Esophagus (tissue), 2 donors: ENCODE results near the gene THTPA. TPM values are rescaled to one million over a fixed set of nuclear protein-coding genes. Genes with fewer than 3 reads are reported as not detected.
A peak's percentile ranks its signal among the peaks of the same experiment; 100 is the strongest.

ENCODE experiments used
- H3K27ac ChIP-seq, 2 donors: one replicate each; pipeline ENCODE4 v1.5.1; 2013; ENCODE audit warnings: low read depth in 2 of 2, mild to moderate bottlenecking in 2 of 2, inconsistent platforms in 1 of 2, low read length in 1 of 2, moderate library complexity in 1 of 2
- H3K27me3 ChIP-seq, 2 donors: one replicate each; pipeline ENCODE4 v1.6.1; 2013; ENCODE audit warnings: low read length in 2 of 2, control low read depth in 1 of 2, mild to moderate bottlenecking in 1 of 2; ENCODE audit not compliant: insufficient read depth in 2 of 2, control insufficient read depth in 1 of 2
- H3K36me3 ChIP-seq, 2 donors: one replicate each; pipeline ENCODE4 v1.6.1; 2013; ENCODE audit warnings: low read length in 1 of 2; ENCODE audit not compliant: control insufficient read depth in 2 of 2, insufficient read depth in 2 of 2
- H3K4me1 ChIP-seq, 2 donors: one replicate each; pipeline ENCODE4 v1.6.1; 2013; ENCODE audit warnings: low read length in 1 of 2; ENCODE audit not compliant: control insufficient read depth in 2 of 2, insufficient read depth in 2 of 2
- H3K4me3 ChIP-seq, 2 donors: one replicate each; pipeline ENCODE4 v1.5.1; 2013; ENCODE audit warnings: low read length in 2 of 2, mild to moderate bottlenecking in 2 of 2, low read depth in 1 of 2, moderate library complexity in 1 of 2
- H3K9me3 ChIP-seq, 2 donors: one replicate each; pipeline ENCODE4 v1.6.1; 2013; ENCODE audit warnings: mild to moderate bottlenecking in 2 of 2, low read depth in 1 of 2, low read length in 1 of 2, moderate library complexity in 1 of 2; ENCODE audit not compliant: control insufficient read depth in 2 of 2, insufficient read depth in 1 of 2
- WGBS, 2 donors: extraction: QIAGEN DNeasy Blood & Tissue Kit; methylation state at CpG; one replicate each; pipeline ENCODE4 v1.1.7; 2013; 5-methylcytosine and 5-hydroxymethylcytosine counted together
- polyA plus RNA-seq, 2 donors: library from polyadenylated mRNA; stranded (reverse); fragments of 200-250 nt; gene quantifications; one replicate each; pipeline ENCODE4 v1.2.3, GENCODE V29; 2013
- donor health status: healthy with polysubstance abuse.
- donor health status: Bipolar disorder and iron deficiency.

THTPA gene
- polyA plus RNA-seq, 2 donors: 7.8 to 8.3 TPM

DNA sequence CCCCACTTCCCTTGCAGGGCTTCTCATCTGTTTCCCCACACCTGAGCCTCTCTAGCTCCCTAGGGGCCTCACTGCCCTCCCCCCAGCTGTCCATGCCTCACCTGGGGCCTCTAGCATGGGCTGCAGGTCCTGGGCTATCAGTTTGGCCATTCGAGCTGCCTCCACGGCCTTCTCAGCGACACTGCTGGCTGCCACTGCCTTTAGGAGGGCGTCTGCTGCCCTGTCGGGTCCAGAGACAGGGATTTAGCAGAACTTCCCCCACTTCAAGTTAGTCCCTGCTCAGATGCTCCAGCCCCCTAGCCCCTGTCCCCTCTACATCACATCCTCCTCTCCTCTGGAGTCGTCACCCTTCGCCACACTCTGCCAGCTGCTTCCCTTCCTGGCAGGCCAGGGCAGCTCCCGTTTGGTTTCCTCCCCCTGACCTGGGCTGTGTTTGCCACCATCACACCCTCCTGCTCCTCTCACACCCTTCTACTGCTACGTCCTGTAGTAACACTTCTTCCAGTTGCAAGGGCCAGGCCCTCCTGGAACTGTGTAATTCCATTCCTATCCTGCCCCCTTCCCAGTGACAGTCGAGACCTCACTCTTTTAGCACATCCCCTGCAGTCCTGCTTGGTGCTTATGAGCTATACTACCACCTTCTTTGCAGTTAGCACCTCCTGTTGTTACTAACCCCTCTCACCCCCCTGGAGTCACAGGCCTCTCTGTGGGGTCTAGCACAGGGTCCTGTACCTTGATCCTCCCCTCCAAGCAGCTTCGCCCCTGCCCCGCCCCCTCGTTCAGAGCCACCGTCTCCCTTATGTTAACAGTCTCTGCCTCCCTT, 15.8 kb downstream of the THTPA start:
- Histone ChIP-seq H3K4me1 (peaks cover 0 to 11% of the 10 kb centered on the region in 2 donors), H3K4me3 (no peak overlapping the region), H3K9me3 (no peaks in the 10 kb centered on the region), H3K27me3 (peaks cover 0 to 8% of the 10 kb centered on the region in 2 donors), H3K27ac (no peak overlapping the region), H3K36me3 (no peaks in the 10 kb centered on the region)
- WGBS, 2 donors: 58 to 62% methylated on average over 14 of the region's 14 CpGs

DNA sequence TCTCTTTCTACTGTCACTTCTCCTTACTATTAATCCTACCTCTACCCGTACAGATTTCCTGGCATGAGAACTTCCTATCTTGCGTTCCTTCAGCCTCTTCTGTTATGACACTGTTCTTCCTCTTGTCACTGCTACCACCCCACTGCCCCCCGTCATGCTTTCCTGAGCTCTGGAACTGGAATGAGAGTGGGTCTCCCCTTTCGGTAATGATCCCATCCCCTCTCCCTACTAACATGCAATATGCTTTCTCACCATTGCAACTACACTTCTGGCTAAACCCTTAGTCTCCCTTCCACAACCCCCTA, 16.4 kb downstream of the THTPA start:
- 63 to 67% methylated on average over 4 of the region's 4 CpGs for WGBS, 2 donors
- H3K9me3 ChIP-seq: no peaks in the 10 kb centered on the region
- H3K27ac ChIP-seq: no peak overlapping the region
- no peak overlapping the region for H3K4me3 ChIP-seq
- peaks cover 0 to 14% of the 10 kb centered on the region in 2 donors for H3K27me3 ChIP-seq
- H3K4me1 ChIP-seq: peaks cover 2 to 15% of the 10 kb centered on the region in 2 donors
- no peaks in the 10 kb centered on the region for H3K36me3 ChIP-seq

DNA sequence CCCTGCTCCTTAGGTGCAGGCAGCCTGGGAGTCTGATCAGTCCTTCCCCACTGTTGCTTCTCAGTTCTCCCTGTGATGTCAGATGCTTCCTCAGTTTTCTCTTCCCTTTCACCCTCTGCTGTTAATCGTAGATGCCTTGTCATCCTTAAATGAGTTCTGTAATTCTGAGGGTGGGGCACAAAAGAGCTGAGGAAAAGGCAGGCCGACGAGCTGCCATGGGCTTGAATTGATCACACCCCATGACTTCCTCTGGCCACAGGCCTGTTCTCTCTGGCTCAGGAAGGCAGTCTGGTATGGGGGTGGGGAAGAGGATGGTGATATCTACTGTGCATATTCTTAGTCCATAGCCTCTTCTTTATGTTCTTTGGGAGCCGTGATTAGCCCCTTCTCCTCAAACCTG, 16.8 kb downstream of the THTPA start:
- peaks cover 0 to 17% of the 10 kb centered on the region in 2 donors for H3K27me3 ChIP-seq
- no peak overlapping the region for H3K4me3 ChIP-seq
- H3K36me3 ChIP-seq: no peaks in the 10 kb centered on the region
- H3K9me3 ChIP-seq: no peaks in the 10 kb centered on the region
- peaks cover 2 to 15% of the 10 kb centered on the region in 2 donors for H3K4me1 ChIP-seq
- H3K27ac ChIP-seq: no peak overlapping the region
- 38 to 48% methylated on average over 4 of the region's 4 CpGs for WGBS, 2 donors

DNA sequence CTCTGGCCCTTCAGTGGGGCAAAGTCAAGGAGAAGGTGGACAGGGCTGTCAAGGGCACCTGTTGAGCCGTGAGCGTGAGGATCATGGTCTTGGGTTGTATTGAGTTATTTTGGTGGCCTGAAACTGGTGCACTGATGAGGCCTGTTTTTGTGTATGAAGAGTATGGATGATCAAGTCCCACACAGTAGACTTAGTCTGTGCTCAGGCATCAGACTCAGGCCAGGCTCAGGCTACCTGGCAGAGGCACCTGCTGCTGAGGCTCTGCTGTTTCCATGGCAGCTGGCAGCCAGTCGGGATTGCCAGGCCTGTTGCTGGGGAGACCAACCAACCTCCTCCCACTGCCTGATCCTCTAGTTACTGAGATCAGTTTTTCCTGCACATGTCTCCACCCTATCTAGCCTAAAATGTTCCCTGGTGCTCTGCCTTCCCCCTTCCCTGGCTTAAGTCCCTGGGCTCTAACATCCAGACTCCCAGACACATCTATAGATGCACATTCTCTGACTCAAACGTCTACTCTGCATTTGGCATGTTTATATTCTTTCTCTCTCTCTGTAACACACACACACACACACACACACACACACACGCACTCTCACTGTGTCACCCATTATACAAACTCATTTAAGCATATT, 17.4 kb downstream of the THTPA start:
- peaks cover 0 to 24% of the 10 kb centered on the region in 2 donors for H3K27me3 ChIP-seq
- H3K27ac ChIP-seq: no peak overlapping the region
- H3K4me3 ChIP-seq: no peak overlapping the region
- H3K9me3 ChIP-seq: no peaks in the 10 kb centered on the region
- 62 to 70% methylated on average over 5 of the region's 5 CpGs for WGBS, 2 donors
- H3K36me3 ChIP-seq: no peaks in the 10 kb centered on the region
- peaks cover 2 to 15% of the 10 kb centered on the region in 2 donors for H3K4me1 ChIP-seq

DNA sequence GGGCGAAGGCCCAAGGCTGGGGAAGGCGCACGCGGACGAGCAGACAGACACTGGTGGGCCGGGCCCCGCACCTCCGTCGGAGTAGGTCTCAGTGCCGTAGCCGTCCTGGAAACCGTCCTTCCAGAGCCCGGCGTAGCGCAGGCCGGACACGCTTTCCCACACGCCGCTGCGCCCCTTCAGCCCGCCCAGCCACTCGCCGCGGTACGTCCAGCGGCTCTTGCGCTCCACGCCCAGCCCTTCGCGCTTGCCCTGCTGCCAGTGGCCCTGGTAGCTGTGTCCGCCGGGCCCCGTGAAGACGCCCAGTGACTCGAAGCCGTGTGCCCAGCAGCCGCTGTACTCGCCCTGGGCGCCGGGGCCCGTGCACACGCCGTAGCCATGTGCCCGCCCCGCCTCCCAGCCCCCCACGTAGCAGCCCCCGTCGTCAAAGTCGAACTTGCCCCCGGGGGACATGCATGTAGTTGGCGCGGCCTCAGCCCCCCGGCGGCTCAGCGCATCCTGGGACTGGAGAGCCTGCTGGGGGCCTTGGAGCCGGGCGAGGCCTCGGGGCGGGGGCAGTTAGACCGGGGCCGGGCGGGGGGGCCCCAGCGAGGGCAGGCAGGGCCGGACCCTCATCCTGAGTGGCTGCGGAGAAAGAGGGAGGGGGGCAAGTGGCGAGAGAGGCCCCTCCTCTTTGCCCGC, 21.1 kb downstream of the THTPA start:
- Histone ChIP-seq H3K4me1 (peaks cover 2 to 11% of the 10 kb centered on the region in 2 donors), H3K4me3 (peak overlapping the region; percentile 4 to 33), H3K27me3 (peaks cover 0 to 24% of the 10 kb centered on the region in 2 donors), H3K27ac (no peak overlapping the region), H3K9me3 (no peaks in the 10 kb centered on the region), H3K36me3 (no peaks in the 10 kb centered on the region)
- 4 to 6% methylated on average over 52 to 67 of the region's 67 CpGs for WGBS, 2 donors

DNA sequence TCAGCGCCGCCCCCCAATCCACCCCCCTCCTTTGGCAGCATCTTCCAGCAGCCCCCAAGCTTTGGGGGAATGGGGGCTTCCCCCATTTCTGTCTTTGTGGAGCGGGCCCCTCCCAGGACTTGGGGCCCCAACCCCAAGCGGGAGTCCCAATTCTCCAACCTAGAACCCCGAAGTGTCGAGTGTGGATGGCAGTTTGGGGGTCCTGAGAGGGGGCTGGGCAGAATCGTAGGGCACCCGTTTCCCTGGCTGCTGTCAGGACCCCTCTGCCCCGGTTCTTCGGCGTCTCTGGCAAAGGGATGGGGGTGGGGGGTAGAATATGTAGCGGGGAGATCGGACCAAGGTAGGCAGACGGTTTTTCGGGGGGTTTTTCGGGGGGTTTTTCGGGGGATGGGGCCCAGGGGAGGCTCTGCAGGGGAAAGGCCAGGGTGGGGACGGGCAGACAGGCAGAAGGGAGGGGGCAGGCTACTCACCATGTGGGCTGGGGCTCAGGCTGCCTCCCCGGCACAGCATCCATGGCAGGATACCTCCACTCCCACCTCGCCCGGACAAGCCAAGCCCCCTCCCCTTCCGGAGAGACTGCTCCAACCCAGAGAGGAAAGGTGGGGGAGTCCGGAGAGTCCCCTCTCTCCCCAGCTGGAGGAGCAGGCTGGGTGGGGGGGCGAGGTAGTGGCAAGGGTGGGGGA, 21.8 kb downstream of the THTPA start:
- H3K27ac ChIP-seq: no peak overlapping the region
- no peak overlapping the region for H3K4me3 ChIP-seq
- H3K36me3 ChIP-seq: no peaks in the 10 kb centered on the region
- peaks cover 0 to 24% of the 10 kb centered on the region in 2 donors for H3K27me3 ChIP-seq
- WGBS, 2 donors: 3 to 6% methylated on average over 20 to 24 of the region's 24 CpGs
- no peaks in the 10 kb centered on the region for H3K9me3 ChIP-seq
- peaks cover 2 to 11% of the 10 kb centered on the region in 2 donors for H3K4me1 ChIP-seq

DNA sequence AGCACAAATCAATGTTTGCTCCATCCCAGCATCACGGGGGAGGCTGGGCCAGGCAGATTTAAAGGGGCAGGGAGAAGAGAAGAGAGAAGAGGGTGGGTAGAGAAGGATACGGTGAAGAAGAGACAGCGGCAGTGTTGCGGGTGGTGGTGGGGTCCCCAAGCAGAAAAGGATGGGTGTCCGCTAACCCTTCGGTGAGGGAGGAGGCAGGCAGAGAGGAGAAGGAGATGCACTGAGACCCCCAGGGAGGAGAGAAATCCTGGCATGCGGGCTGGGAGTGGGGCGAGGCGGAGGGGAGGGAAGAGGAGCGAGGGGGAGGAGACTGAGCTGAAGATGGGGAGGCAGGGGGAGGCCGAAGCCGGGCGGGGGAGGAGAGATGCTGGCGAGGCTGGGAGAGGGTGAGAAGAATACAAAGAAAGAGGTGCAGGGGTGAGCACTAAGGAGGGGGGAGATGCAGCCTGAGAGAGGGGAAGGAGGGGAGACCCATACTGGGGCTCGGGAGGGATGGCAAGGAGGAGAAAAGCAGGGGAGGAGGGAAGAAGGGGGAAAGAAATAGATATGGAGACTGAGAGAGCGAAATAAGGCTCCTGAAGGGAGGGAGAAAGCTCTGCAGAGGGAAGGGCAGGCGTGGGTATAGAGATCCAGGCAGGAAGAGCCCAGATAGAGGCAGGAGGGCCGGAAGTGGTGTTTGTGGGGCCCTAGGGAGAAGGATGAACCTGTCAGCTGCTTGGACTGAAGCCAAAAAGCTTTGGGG, 22.7 kb downstream of the THTPA start, which contains the start of gene JPH4:
JPH4 (minus strand) TSS at position 231 of the 751 bp plus-strand sequence. CDS start 1,337 bp downstream, outside the sequence.
- Histone ChIP-seq H3K4me3 (no peak within 1 kb of the TSS), H3K27ac (no peak within 1 kb of the TSS), H3K27me3 (peaks cover 0 to 24% of the 10 kb centered on the region in 2 donors), H3K36me3 (no peaks in the 10 kb centered on the region), H3K9me3 (no peaks in the 10 kb centered on the region), H3K4me1 (peaks cover 2 to 11% of the 10 kb centered on the region in 2 donors)
- WGBS, 2 donors: 22 to 23% methylated on average over 18 of the region's 18 CpGs

DNA sequence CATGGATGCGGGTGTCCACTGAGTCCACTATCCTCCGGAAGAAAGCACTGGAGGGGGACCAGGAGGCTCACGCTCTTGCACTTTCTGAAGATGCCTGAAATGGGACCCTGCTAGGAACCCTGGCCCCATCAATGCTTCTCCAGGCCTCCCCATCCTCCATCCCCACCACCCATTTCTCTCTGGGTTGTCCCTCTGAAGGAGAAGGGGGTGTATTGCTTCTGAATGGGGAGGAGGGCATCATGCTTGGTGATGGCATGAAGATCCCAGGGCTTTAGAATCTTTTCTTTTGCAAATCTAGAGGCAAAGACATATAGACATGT, 23.2 kb downstream of the THTPA start:
- Histone ChIP-seq H3K27me3 (peaks cover 0 to 24% of the 10 kb centered on the region in 2 donors), H3K4me3 (no peak overlapping the region), H3K4me1 (peaks cover 2 to 11% of the 10 kb centered on the region in 2 donors), H3K27ac (no peak overlapping the region), H3K36me3 (no peaks in the 10 kb centered on the region), H3K9me3 (no peaks in the 10 kb centered on the region)
- WGBS, 2 donors: 61 to 63% methylated on average over 3 of the region's 3 CpGs

DNA sequence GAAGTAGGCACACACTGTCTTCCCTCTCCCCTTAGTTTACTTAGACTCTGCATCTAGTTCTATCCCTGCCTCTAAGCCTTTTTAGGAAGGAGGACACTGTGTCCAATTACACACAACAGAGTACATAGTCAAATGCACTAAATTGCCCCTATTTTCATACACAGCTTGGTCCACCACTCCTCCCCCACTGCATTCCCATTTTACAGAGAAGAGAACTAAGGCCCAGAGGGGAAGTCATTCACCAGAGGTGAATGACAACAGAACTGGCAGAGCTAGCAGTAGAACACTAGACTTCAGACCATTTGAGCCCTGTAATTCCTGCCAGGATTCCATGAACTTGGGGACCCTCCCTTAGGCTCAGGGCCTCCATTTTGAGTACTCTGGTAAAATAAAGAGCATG, 23.7 kb downstream of the THTPA start:
- peaks cover 2 to 11% of the 10 kb centered on the region in 2 donors for H3K4me1 ChIP-seq
- no peak overlapping the region for H3K27ac ChIP-seq
- H3K9me3 ChIP-seq: no peaks in the 10 kb centered on the region
- no peak overlapping the region for H3K4me3 ChIP-seq
- peaks cover 0 to 24% of the 10 kb centered on the region in 2 donors for H3K27me3 ChIP-seq
- no peaks in the 10 kb centered on the region for H3K36me3 ChIP-seq
